Neural progenitor cell (in vitro differentiated cells): ENCODE data around the gene TUBB.

Experiments used
- EZH2 ChIP-seq: fragments of 200-600 bp; sonication (generic); IDR thresholded peaks from 2 replicates; pipeline ENCODE4 v1.6.1; 2017; ENCODE audit warnings: antibody characterized with exemption, mild to moderate bottlenecking, moderate library complexity
- EZH2phosphoT487 ChIP-seq: fragments of 200-600 bp; sonication (generic); IDR thresholded peaks from 2 replicates; pipeline ENCODE4 v1.6.1; 2017; ENCODE audit warnings: antibody characterized with exemption
- TF ChIP-seq, protein P1 (sequence below): fragments of 200-600 bp; sonication (generic); IDR thresholded peaks from 2 replicates; pipeline ENCODE4 v1.5.1; 2017; ENCODE audit warnings: antibody characterized with exemption, mild to moderate bottlenecking

- TF ChIP-seq, protein P1, sequence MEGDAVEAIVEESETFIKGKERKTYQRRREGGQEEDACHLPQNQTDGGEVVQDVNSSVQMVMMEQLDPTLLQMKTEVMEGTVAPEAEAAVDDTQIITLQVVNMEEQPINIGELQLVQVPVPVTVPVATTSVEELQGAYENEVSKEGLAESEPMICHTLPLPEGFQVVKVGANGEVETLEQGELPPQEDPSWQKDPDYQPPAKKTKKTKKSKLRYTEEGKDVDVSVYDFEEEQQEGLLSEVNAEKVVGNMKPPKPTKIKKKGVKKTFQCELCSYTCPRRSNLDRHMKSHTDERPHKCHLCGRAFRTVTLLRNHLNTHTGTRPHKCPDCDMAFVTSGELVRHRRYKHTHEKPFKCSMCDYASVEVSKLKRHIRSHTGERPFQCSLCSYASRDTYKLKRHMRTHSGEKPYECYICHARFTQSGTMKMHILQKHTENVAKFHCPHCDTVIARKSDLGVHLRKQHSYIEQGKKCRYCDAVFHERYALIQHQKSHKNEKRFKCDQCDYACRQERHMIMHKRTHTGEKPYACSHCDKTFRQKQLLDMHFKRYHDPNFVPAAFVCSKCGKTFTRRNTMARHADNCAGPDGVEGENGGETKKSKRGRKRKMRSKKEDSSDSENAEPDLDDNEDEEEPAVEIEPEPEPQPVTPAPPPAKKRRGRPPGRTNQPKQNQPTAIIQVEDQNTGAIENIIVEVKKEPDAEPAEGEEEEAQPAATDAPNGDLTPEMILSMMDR: no peak
- TF ChIP-seq EZH2: no peak
- no peak for TF ChIP-seq EZH2phosphoT487
Measured at GRCh38 chr6:30749554-30750378, 29.6 kb downstream of the TUBB start.
